HUDEP-2 (cell line): ENCODE data around the gene PDS5A.
"Not testable (repeated sequence)": the region's sequence is repeated elsewhere in the genome, so short reads cannot be mapped to it uniquely, and the experiment has no call there.

Source experiments
- DNase-seq, 76 experiments: peaks; one replicate each; lab custom pipeline; 2025; ENCODE audit not compliant: unreplicated experiment in 76 of 76; lab: John Stamatoyannopoulos, UW

The PDS5A gene

GRCh38 chr4:39838431-39838830 lies 139.3 kb downstream of the PDS5A start:
- not testable (repeated sequence) for DNase-seq

GRCh38 chr4:39834269-39834668 lies 143.4 kb downstream of the PDS5A start:
- DNase-seq: no peak

GRCh38 chr4:39825741-39826231 lies 151.9 kb downstream of the PDS5A start:
- no peak for DNase-seq

GRCh38 chr4:39825090-39825489 lies 152.6 kb downstream of the PDS5A start:
- DNase-seq: no peak

GRCh38 chr4:39823191-39823590 lies 154.5 kb downstream of the PDS5A start:
- no peak for DNase-seq

- DNase-seq: no peak
Observed at GRCh38 chr4:39822662-39823061, 155.0 kb downstream of the PDS5A start.

GRCh38 chr4:39821951-39822350 lies 155.8 kb downstream of the PDS5A start:
- DNase-seq: no peak

- DNase-seq: peak in 21 of 76 experiments; percentile 1 to 43 (median 10)
Observed at GRCh38 chr4:39820186-39820585, 157.5 kb downstream of the PDS5A start.

GRCh38 chr4:39818646-39819045 lies 159.1 kb downstream of the PDS5A start:
- no peak for DNase-seq

- DNase-seq: no peak
Observed at GRCh38 chr4:39814403-39815185, 163.1 kb downstream of the PDS5A start.

- DNase-seq: not testable (repeated sequence)
Observed at GRCh38 chr4:39813761-39814160, 163.9 kb downstream of the PDS5A start.

- not testable (repeated sequence) for DNase-seq
Observed at GRCh38 chr4:39813033-39813432, 164.7 kb downstream of the PDS5A start.

- DNase-seq: no peak
Observed at GRCh38 chr4:39812500-39812899, 165.2 kb downstream of the PDS5A start.

GRCh38 chr4:39808231-39808749 lies 169.4 kb downstream of the PDS5A start:
- DNase-seq: peak in 5 of 76 experiments; percentile 1 to 24 (median 4)

GRCh38 chr4:39802005-39802404 lies 175.7 kb downstream of the PDS5A start:
- no peak for DNase-seq

- DNase-seq: not testable (repeated sequence)
Observed at GRCh38 chr4:39792976-39793375, 184.7 kb downstream of the PDS5A start.

GRCh38 chr4:39792529-39792928 lies 185.2 kb downstream of the PDS5A start:
- DNase-seq: peak in 31 of 76 experiments; percentile 1 to 70 (median 29)

- no peak for DNase-seq
Observed at GRCh38 chr4:39792128-39792527, 185.6 kb downstream of the PDS5A start.

- no peak for DNase-seq
Observed at GRCh38 chr4:39786838-39787237, 190.9 kb downstream of the PDS5A start.

- DNase-seq: peak in 1 of 76 experiments; percentile 8
Observed at GRCh38 chr4:39785083-39785482, 192.6 kb downstream of the PDS5A start.

- not testable (repeated sequence) for DNase-seq
Observed at GRCh38 chr4:39781988-39782387, 195.7 kb downstream of the PDS5A start.
